SJCRH30 (cell line): ENCODE results near the gene PRKN. TPM values are rescaled to one million over a fixed set of nuclear protein-coding genes. Genes with fewer than 3 reads are reported as not detected.

Source experiments
- DNase-seq, 2 experiments: peaks; one replicate each; pipeline ENCODE4 v3.0.0-alpha.2; 2015 to 2020
- H3K27ac ChIP-seq: fragments of 250-450 bp; sonication (Bioruptor Pico); 2 replicates; pipeline ENCODE4 v1.5.1; 2020; ENCODE audit warnings: mild to moderate bottlenecking, moderate library complexity
- H3K27me3 ChIP-seq: fragments of 250-450 bp; sonication (Bioruptor Pico); 2 replicates; pipeline ENCODE4 v1.5.1; 2020; ENCODE audit warnings: mild to moderate bottlenecking, moderate library complexity
- H3K36me3 ChIP-seq: fragments of 250-450 bp; sonication (Bioruptor Pico); 2 replicates; pipeline ENCODE4 v1.5.1; 2020; ENCODE audit warnings: mild to moderate bottlenecking, moderate library complexity
- H3K4me1 ChIP-seq: fragments of 250-450 bp; sonication (Bioruptor Pico); 2 replicates; pipeline ENCODE4 v1.5.1; 2020; ENCODE audit warnings: mild to moderate bottlenecking, moderate library complexity
- H3K4me3 ChIP-seq: fragments of 250-450 bp; sonication (Bioruptor Pico); 2 replicates; pipeline ENCODE4 v1.5.1; 2020; ENCODE audit warnings: mild to moderate bottlenecking, moderate library complexity
- H3K9me3 ChIP-seq: fragments of 250-450 bp; sonication (Bioruptor Pico); replicated peaks from 2 replicates; pipeline ENCODE4 v1.5.1; 2020; ENCODE audit warnings: mild to moderate bottlenecking, moderate library complexity
- total RNA-seq: library from RNA; depleted of rRNA; stranded (reverse); fragments of >200 nt; shearing (Covaris generic); gene quantifications from 2 replicates; pipeline ENCODE4 v1.2.3, GENCODE V29; 2014

The PRKN gene
- total RNA-seq, 1 experiment from 2014 or later, result not detected

DNA sequence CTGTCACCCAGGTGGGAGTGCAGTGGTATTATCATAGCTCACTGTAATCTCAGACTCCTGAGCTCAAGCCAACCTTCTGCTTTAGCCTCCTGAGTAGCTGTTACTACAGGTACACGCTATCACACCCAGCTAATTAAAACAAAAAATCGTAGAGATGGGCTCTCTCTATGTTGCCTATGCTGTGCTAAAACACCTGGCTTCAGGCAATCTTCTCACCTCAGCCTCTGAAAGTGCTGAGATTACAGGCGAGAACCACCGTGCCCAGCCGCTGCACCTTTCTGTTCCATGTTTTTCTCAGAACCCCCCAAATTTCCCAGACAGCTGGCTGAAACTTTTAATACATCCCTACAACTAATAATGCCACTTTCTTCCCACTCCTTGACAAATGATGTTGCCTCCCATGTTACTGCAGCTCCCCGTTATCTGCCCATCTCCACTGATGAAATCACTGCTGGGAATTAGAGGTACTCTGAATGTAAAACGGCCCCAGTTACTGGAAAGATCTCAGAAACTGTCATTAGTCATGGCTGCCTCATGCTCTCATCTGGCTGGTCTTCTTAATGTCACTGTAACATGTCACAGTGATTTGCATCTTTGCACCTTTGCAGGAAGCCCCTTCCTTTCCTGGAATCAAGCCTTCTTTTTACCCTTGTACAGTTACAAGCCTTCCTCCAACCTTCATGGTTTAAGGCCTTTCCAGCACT is 697.5 kb downstream of the PRKN start:
- Histone ChIP-seq H3K27me3 (no peaks in the 10 kb centered on the region; the same call in 1 of the 2 replicates), H3K4me3 (no peak overlapping the region), H3K36me3 (no peaks in the 10 kb centered on the region), H3K27ac (no peak overlapping the region), H3K9me3 (no peaks in the 10 kb centered on the region), H3K4me1 (no peaks in the 10 kb centered on the region)
- no peak for DNase-seq

DNA sequence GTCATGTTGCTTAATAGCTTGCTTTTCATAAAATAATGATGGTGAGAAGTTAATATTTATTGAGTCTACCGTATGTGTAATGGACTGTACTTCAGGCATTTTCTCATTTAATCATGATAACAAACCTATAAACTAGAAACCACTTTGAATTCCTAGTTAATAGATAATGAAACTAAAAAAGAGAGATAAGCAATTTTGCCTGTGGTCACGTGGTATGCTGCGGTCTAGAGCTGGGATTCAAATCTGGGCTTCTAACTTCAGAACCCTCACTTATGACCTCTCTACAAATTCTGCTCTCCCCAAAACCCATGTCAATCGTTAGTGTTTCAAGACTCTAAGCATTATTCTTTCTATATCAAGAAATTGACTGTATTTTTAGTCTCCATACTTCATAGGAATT is 700.7 kb downstream of the PRKN start:
- DNase-seq, result no peak
- H3K4me3 ChIP-seq, result no peak overlapping the region

DNA sequence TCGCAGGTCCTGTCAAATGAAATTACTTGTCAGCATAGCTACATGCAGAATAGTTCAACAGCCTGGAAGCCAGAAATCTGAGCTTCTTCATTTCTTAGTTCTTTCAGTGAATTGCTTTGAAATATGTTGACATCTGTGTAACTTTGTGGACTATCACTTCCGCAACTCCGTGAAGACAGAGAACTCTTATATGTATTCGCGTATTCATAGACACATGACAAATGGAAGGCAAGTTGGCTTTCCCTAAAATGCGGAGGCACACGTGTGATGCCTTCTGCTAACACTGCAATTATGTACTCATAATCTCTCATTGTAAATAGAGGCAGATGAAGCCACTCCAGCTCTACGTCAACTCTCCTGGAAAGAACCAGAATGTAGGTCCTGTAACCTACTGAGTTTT is 701.5 kb downstream of the PRKN start:
- DNase-seq, result no peak
- Histone ChIP-seq H3K9me3 (no peaks in the 10 kb centered on the region), H3K27me3 (no peaks in the 10 kb centered on the region; the same call in 1 of the 2 replicates), H3K4me3 (no peak overlapping the region), H3K36me3 (no peaks in the 10 kb centered on the region; the same call in 1 of the 2 replicates), H3K27ac (no peak overlapping the region), H3K4me1 (no peaks in the 10 kb centered on the region)

More for the DNA sequence above, 700.7 kb downstream of the PRKN start:
- no peaks in the 10 kb centered on the region for H3K9me3 ChIP-seq
- no peak overlapping the region for H3K27ac ChIP-seq
- H3K27me3 ChIP-seq, result no peaks in the 10 kb centered on the region; the same call in 1 of the 2 replicates
- no peaks in the 10 kb centered on the region for H3K4me1 ChIP-seq
- no peaks in the 10 kb centered on the region; the same call in 1 of the 2 replicates for H3K36me3 ChIP-seq

- no peak for DNase-seq
- Histone ChIP-seq H3K9me3 (no peaks in the 10 kb centered on the region), H3K4me3 (no peak overlapping the region), H3K4me1 (no peaks in the 10 kb centered on the region), H3K36me3 (no peaks in the 10 kb centered on the region), H3K27ac (no peak overlapping the region), H3K27me3 (no peaks in the 10 kb centered on the region)
These were observed 708.2 kb downstream of the PRKN start for GRCh38 chr6:162019349-162019748.

GRCh38 chr6:162017536-162017935 is 710.0 kb downstream of the PRKN start:
- no peaks in the 10 kb centered on the region for H3K9me3 ChIP-seq
- no peak overlapping the region for H3K4me3 ChIP-seq
- H3K27ac ChIP-seq, result no peak overlapping the region
- H3K36me3 ChIP-seq, result no peaks in the 10 kb centered on the region
- no peak for DNase-seq
- no peaks in the 10 kb centered on the region for H3K27me3 ChIP-seq
- no peaks in the 10 kb centered on the region for H3K4me1 ChIP-seq

DNA sequence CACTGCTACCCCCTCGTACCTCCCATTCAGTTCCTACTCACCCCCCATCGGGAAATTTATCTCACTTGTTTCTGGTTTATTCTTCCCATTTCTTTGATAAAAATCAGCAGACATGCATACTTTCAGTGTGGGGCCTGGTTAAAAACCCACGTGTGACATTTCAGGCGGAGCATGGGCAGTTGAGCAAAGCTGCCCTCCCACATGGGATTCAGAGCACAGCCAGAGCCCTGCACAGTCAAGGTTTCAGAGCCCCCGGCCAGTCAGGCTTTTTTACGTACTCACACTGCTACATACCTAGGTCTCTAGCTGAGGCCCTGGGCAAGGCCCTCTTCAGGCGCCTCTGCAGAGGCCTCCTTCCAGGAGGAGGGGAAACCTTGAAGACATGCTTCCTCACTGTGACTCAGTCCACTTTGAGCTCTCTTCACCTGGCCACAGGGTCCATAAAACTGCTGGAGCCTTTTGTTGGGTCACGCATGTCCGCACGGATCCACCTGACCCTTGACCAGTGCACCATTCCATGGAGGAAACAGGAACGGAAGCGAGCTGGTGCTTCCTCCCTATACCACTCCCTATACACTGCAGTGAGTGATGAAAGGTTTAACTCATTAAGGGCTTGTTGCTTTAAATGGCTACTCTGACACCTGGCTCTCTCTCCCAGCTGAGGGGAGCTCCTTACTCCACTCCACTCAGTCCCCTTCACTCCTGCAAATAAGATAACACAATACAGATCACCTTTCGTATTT is 713.3 kb downstream of the PRKN start:
- H3K27ac ChIP-seq, result no peak overlapping the region
- H3K36me3 ChIP-seq, result no peaks in the 10 kb centered on the region
- H3K4me1 ChIP-seq, result no peaks in the 10 kb centered on the region
- no peak for DNase-seq
- no peaks in the 10 kb centered on the region for H3K27me3 ChIP-seq
- no peaks in the 10 kb centered on the region for H3K9me3 ChIP-seq
- H3K4me3 ChIP-seq, result no peak overlapping the region

GRCh38 chr6:162005372-162005771 is 722.2 kb downstream of the PRKN start:
- no peaks in the 10 kb centered on the region for H3K36me3 ChIP-seq
- no peak overlapping the region for H3K4me3 ChIP-seq
- H3K27ac ChIP-seq, result no peak overlapping the region
- no peak for DNase-seq
- H3K9me3 ChIP-seq, result no peaks in the 10 kb centered on the region
- H3K27me3 ChIP-seq, result no peaks in the 10 kb centered on the region
- H3K4me1 ChIP-seq, result no peaks in the 10 kb centered on the region

- no peak overlapping the region for H3K4me3 ChIP-seq
- DNase-seq, result no peak
- no peak overlapping the region for H3K27ac ChIP-seq
- H3K36me3 ChIP-seq, result no peaks in the 10 kb centered on the region
- no peaks in the 10 kb centered on the region for H3K4me1 ChIP-seq
- no peaks in the 10 kb centered on the region for H3K9me3 ChIP-seq
- H3K27me3 ChIP-seq, result no peaks in the 10 kb centered on the region; the same call in 1 of the 2 replicates
These were observed 730.8 kb downstream of the PRKN start for GRCh38 chr6:161996783-161997182.

DNA sequence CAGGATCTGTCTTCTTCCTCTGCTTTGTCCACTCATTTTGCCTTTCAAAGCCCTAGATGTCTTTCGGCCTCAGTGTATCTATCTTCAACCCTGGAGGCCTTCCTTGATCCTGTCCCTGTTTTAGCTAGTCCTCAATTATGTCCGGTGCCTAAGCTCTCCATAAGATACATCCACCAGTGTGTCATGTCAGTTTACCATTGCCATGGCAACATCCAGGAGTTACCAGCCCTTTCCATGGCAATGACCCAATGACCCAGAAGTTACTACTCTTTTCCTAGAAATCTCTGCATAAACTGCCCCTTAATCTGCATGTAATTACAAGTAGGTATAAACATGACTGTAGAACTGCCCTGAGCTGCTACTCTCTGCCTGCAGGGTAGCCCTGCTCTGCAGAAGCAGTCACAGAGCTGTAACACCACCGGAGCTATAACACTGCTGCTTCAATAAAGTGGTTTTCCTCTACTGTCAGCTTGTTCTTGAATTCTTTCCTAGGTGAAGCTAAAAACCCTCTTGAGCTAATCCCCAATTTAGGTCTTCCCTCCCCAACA is 741.6 kb downstream of the PRKN start:
- Histone ChIP-seq H3K27ac (no peak overlapping the region), H3K36me3 (no peaks in the 10 kb centered on the region), H3K4me3 (no peak overlapping the region), H3K4me1 (no peaks in the 10 kb centered on the region), H3K27me3 (no peaks in the 10 kb centered on the region), H3K9me3 (no peaks in the 10 kb centered on the region)
- no peak for DNase-seq

GRCh38 chr6:161984713-161985112 is 742.9 kb downstream of the PRKN start:
- Histone ChIP-seq H3K4me1 (no peaks in the 10 kb centered on the region), H3K36me3 (no peaks in the 10 kb centered on the region), H3K9me3 (no peaks in the 10 kb centered on the region), H3K27me3 (no peaks in the 10 kb centered on the region), H3K27ac (no peak overlapping the region), H3K4me3 (no peak overlapping the region)
- no peak for DNase-seq

DNA sequence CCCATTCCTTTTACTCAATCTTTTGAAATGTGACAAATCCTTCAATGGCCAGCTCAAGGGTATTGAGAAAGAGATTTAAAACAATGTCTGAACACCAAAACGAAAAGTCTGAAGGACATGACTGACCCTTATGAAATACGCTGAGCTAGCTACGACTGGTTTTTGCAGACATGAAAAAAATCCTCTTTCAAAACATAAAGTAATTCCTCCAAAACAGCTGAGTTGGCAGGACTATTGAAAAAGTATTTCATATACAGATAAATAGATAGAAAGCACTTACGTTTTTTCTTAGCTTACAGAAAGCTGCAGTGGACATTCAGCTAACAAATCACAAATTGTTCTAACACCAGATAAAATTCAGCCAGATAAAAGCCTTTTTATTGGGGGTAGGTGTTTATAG is 751.0 kb downstream of the PRKN start:
- Histone ChIP-seq H3K27ac (no peak overlapping the region), H3K4me3 (no peak overlapping the region), H3K36me3 (no peaks in the 10 kb centered on the region), H3K9me3 (no peaks in the 10 kb centered on the region), H3K4me1 (no peaks in the 10 kb centered on the region), H3K27me3 (no peaks in the 10 kb centered on the region)
- no peak for DNase-seq

- Histone ChIP-seq H3K27me3 (no peaks in the 10 kb centered on the region), H3K9me3 (no peaks in the 10 kb centered on the region), H3K27ac (no peak overlapping the region), H3K4me3 (no peak overlapping the region), H3K36me3 (no peaks in the 10 kb centered on the region), H3K4me1 (no peaks in the 10 kb centered on the region)
- no peak for DNase-seq
These were observed 754.5 kb downstream of the PRKN start for GRCh38 chr6:161973064-161973463.

- Histone ChIP-seq H3K4me1 (no peaks in the 10 kb centered on the region), H3K27ac (no peak overlapping the region), H3K27me3 (no peaks in the 10 kb centered on the region), H3K4me3 (no peak overlapping the region), H3K9me3 (no peaks in the 10 kb centered on the region), H3K36me3 (no peaks in the 10 kb centered on the region)
- no peak for DNase-seq
These were observed 756.5 kb downstream of the PRKN start for GRCh38 chr6:161971043-161971442.

- no peaks in the 10 kb centered on the region for H3K27me3 ChIP-seq
- H3K27ac ChIP-seq, result no peak overlapping the region
- no peaks in the 10 kb centered on the region for H3K9me3 ChIP-seq
- no peaks in the 10 kb centered on the region for H3K36me3 ChIP-seq
- no peak for DNase-seq
- H3K4me3 ChIP-seq, result no peak overlapping the region
- no peaks in the 10 kb centered on the region for H3K4me1 ChIP-seq
These were observed 763.8 kb downstream of the PRKN start for GRCh38 chr6:161963634-161964234.

GRCh38 chr6:161963181-161963580 is 764.4 kb downstream of the PRKN start:
- Histone ChIP-seq H3K36me3 (no peaks in the 10 kb centered on the region), H3K4me3 (no peak overlapping the region), H3K9me3 (no peaks in the 10 kb centered on the region), H3K27ac (no peak overlapping the region), H3K4me1 (no peaks in the 10 kb centered on the region), H3K27me3 (no peaks in the 10 kb centered on the region)
- DNase-seq, result no peak
